HG02642 (cell line): ENCODE measurements around the gene SH3BGRL3.
A peak's percentile ranks its signal among the peaks of the same experiment; 100 is the strongest.
"Not testable (repeated sequence)": the region's sequence is repeated elsewhere in the genome, so short reads cannot be mapped to it uniquely, and the experiment has no call there.

Source experiments
- ATAC-seq: cut with Tn5 transposase; IDR thresholded peaks from one replicate; pipeline ENCODE4 v1.9.1; 2021; ENCODE audit warnings: mild to moderate bottlenecking; ENCODE audit not compliant: unreplicated experiment, poor library complexity

The SH3BGRL3 gene

GRCh38 chr1:26290122-26290881 is 10.4 kb downstream of the SH3BGRL3 start:
- ATAC-seq: no peak

- no peak for ATAC-seq
These were observed 11.0 kb downstream of the SH3BGRL3 start for GRCh38 chr1:26290882-26291261.

- no peak for ATAC-seq
These were observed 11.5 kb downstream of the SH3BGRL3 start for GRCh38 chr1:26291433-26291832.

- ATAC-seq: no peak
These were observed 12.1 kb downstream of the SH3BGRL3 start for GRCh38 chr1:26291939-26292338.

- not testable (repeated sequence) for ATAC-seq
These were observed 12.8 kb downstream of the SH3BGRL3 start for GRCh38 chr1:26292735-26293134.

- ATAC-seq: no peak
These were observed 14.1 kb downstream of the SH3BGRL3 start for GRCh38 chr1:26293911-26294463.

- no peak for ATAC-seq
These were observed 15.6 kb downstream of the SH3BGRL3 start for GRCh38 chr1:26295194-26296138.

- ATAC-seq: no peak
These were observed 16.6 kb downstream of the SH3BGRL3 start for GRCh38 chr1:26296340-26297056.

- ATAC-seq: no peak
These were observed 17.3 kb downstream of the SH3BGRL3 start for GRCh38 chr1:26297057-26297790.

GRCh38 chr1:26297791-26298124 is 17.9 kb downstream of the SH3BGRL3 start:
- ATAC-seq: no peak

GRCh38 chr1:26300578-26301275 is 20.8 kb downstream of the SH3BGRL3 start:
- no peak for ATAC-seq

- no peak for ATAC-seq
These were observed 23.0 kb downstream of the SH3BGRL3 start for GRCh38 chr1:26302733-26303405.

- peak; percentile 3 for ATAC-seq
These were observed 25.9 kb downstream of the SH3BGRL3 start for GRCh38 chr1:26305667-26306289.

GRCh38 chr1:26306290-26307229 is 26.7 kb downstream of the SH3BGRL3 start, which contains the start of gene UBXN11:
Gene UBXN11 (minus strand): TSS chr1:26306636. CDS start chr1:26302883, 3,753 bp downstream.
- ATAC-seq: peak; percentile 98

- no peak for ATAC-seq
These were observed 27.5 kb downstream of the SH3BGRL3 start for GRCh38 chr1:26307363-26307781.

- not testable (repeated sequence) for ATAC-seq
These were observed 28.3 kb downstream of the SH3BGRL3 start for GRCh38 chr1:26307966-26308899.
